HG02623 (cell line): ENCODE results near the gene NLRC5.

Experiments used
- ATAC-seq: cut with Tn5 transposase; IDR thresholded peaks from one replicate; pipeline ENCODE4 v1.9.1; 2021; ENCODE audit warnings: moderate library complexity; ENCODE audit not compliant: unreplicated experiment

NLRC5 gene

DNA sequence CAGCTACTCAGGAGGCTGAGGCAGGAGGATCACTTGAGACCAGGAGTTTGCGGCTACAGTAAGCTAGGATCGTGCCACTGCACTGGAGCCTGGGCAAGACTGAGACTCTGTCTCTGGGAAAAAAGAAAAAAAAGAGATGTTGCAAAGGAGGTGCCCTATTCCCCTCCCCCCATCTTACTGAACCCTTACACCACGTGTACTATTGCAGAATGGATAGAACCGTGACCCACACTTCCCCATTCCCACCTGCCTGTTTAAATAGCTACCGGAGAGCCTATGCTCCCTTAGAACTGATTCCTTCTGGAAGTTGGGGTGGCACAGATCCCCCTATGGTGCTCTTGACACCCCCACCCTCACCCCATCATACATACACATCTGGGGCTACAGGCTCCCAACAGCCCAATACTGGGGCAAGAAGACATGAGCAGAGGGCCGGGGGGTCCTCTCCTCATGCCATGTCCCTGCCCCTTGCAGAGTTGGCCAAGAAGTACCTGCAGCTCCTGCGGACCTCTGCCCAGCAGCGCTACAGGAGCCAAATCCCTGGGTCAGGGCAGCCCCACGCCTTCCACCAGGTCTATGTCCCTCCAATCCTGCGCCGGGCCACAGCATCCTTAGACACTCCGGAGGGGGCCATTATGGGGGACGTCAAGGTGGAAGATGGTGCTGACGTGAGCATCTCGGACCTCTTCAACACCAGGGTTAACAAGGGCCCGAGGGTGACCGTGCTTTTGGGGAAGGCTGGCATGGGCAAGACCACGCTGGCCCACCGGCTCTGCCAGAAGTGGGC lies 35.7 kb downstream of the NLRC5 start:
- ATAC-seq: no peak

DNA sequence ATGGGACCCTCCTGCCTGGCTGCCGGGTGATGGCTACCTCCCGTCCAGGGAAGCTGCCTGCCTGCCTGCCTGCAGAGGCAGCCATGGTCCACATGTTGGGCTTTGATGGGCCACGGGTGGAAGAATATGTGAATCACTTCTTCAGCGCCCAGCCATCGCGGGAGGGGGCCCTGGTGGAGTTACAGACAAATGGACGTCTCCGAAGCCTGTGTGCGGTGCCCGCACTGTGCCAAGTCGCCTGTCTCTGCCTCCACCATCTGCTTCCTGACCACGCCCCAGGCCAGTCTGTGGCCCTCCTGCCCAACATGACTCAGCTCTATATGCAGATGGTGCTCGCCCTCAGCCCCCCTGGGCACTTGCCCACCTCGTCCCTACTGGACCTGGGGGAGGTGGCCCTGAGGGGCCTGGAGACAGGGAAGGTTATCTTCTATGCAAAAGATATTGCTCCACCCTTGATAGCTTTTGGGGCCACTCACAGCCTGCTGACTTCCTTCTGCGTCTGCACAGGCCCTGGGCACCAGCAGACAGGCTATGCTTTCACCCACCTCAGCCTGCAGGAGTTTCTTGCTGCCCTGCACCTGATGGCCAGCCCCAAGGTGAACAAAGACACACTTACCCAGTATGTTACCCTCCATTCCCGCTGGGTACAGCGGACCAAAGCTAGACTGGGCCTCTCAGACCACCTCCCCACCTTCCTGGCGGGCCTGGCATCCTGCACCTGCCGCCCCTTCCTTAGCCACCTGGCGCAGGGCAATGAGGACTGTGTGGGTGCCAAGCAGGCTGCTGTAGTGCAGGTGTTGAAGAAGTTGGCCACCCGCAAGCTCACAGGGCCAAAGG lies 36.8 kb downstream of the NLRC5 start:
- ATAC-seq: no peak

DNA sequence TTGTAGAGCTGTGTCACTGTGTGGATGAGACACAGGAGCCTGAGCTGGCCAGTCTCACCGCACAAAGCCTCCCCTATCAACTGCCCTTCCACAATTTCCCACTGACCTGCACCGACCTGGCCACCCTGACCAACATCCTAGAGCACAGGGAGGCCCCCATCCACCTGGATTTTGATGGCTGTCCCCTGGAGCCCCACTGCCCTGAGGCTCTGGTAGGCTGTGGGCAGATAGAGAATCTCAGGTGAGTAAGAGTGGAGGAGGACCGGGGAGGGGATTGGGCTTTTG lies 37.4 kb downstream of the NLRC5 start:
- ATAC-seq: no peak

DNA sequence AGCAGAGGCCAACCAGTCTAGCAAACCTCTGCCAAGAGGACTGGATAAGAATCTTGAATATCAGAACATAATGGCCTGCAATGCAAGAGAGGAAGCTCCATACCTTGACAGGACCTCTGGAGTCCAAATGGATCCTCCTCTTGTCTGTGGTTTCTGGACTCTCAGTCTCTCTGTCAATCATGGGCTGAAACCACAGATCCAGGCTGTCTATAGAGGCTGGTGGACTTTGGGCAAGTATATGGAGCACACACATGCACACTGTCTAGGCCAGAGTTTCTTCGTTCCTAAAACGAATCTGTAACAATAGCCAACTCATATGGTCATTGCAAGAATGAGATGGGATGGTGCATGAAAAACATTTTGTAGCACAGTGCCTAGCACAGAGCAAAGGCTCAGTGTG lies 37.7 kb downstream of the NLRC5 start:
- no peak for ATAC-seq

DNA sequence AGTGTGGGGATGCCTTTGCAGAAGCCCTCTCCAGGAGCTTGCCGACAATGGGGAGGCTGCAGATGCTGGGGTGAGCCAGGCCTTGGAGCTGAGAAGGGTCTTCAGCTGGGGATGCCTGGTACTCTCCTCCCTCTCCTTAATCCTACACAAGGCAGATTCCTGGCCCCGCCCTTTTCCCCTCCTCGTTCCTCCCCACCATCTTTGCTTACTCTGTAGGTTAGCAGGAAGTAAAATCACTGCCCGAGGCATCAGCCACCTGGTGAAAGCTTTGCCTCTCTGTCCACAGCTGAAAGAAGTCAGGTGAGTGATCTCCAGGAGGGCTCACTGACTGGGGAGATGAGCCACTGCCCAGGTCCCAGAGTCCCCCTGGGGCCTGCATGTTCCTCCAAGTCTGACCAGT lies 38.7 kb downstream of the NLRC5 start:
- ATAC-seq: no peak

DNA sequence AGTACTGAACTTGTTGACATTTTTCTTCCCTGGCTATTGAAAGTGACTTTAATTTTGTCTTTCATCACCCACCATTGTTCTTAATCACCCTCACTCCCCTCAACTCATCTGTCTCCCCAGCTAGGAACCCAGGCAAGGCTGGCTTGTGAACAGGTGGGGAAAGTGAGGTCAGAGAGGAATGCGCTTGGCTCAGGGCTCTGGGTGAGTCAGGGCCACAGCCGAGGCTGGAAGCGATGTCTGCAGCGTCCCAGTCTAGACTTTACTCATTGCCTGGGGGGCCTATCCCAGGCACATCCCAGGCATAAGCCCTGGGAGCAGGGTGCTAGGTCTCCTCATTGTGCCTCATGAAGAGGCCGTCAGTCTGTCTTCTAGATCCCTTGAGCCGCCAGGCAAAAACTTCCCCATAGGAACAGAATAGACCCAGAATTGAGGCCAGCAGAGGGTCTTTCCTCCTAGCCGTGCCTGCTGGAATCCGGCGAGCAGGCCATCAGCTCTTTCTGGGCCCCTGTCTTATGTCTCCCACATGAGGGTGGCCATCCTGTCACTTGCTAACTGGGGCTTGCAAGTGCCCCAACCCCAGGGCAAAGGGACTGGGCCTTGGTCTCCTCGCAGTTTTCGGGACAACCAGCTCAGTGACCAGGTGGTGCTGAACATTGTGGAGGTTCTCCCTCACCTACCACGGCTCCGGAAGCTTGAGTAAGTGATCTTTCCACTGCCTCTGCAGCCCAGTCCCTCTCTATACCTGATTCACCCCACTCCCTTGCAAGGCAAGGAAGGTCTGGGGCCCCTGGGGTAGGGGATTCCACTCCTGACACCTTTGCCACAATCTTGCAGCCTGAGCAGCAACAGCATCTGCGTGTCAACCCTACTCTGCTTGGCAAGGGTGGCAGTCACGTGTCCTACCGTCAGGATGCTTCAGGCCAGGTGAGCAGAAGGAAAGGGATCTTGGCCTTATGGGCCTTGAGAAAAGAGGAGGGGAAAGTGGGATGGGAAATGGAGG lies 40.1 kb downstream of the NLRC5 start:
- ATAC-seq: no peak

DNA sequence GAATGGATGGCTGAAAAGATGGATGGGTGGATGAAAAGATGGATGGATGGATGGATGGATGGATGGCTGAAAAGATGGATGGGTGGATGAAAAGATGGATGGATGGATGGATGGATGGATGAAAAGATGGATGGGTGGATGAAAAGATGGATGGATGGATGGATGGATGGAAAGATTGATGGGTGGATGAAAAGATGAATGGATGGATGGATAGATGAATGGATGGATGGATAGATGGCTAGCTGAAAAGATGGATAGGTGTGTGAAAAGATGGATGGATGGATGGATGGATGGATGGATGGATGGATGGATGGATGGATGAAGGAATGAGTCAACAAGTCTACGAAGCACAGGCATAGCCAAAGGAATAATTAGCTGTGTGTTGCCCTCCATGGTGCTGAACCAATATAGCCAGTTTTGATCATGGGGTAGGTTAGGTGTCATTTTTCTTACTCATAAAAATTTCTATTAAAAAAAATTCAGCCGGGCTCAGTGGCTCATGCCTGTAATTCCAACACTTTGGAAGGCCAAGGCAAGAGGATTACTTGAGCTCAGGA lies 41.1 kb downstream of the NLRC5 start:
- no peak for ATAC-seq

DNA sequence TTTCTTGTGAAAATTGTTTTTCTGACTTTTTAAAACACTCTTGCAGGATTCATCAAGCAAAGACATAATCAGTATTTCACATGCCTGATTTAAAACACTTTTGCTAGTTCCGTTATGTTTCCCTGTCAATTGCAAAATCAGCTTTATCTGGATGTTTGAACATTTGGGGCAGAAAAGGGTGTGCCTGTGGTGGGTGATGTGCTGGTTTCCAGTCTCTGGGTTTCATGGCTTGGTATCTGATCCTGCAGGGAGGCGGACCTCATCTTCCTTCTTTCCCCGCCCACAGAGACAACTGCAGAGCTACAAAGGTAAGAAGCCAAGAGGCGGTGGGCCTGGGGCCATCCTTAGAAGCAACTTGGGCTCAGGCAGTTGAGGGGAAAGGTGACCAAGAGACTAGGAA lies 41.8 kb downstream of the NLRC5 start:
- no peak for ATAC-seq

DNA sequence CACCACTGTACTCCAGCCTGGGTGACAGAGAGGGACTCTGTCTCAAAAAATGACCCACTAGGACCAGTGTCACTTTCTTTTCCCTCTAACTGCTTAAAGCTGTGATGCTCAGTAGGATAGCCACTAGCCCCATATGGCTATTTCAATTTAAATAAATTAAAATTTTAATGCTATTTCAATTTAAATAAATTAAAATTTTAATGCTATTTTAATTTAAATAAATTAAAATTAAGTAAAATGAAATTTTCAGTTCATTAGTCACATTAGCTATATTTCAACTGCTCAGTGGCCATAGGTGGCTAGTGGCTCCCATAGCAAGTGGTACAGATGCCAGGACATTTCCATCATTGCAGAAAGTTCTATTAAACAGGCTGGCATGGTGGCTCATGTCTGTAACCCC lies 43.0 kb downstream of the NLRC5 start:
- no peak for ATAC-seq

DNA sequence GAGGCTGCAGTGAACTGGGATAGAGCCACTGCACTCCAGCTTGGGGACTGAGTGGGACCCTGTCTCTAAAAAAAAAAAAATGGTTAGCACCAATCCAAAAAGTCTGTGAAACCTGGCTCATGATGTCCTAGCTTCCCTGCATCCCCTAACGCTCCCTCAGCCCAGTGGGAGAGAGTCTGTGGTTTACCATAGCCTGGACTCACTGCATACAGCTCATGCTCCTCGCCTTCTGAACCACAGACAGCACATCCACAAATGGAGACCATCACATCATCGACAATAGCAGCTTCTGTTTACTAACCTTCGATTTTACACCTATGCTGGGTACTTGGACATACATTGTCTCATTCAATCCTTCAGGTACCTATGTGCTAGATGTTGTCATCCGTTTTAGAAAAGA lies 43.6 kb downstream of the NLRC5 start:
- no peak for ATAC-seq

DNA sequence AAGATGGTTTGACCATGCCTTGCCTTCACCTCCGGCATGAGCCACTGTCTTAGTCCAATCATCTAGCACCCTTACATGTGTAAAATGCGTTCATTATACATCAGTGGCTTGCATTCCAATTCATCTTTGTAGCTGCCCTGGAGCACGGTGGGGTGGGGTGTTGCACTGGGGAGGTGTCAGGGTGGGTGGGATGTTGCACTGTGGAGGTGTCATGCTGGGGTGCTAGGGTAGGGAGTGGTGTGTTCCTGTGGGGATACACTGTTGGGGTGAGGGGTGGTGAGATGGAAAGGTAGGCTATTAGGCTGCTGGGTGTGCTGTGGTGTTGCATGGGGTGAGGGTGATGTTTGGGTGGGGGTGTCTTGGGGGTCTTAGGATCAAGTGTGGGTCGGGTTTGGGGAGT lies 47.0 kb downstream of the NLRC5 start:
- no peak for ATAC-seq

DNA sequence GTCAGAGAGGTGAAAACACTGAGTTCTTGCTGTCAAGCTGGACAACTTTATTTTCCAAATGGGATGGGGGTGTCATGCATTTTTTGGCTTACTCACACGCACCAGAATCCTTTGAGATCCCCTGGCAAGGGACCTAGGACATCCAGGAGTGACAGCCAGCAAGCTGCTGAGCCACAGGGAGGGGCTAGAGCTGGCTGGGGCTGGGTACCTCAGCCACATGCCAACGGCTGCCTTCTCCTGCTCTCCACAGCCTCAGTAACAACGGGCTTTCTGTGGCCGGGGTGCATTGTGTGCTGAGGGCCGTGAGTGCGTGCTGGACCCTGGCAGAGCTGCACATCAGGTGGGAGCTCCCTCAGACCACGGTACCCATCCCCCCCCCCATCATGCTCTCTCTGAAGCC lies 47.6 kb downstream of the NLRC5 start:
- ATAC-seq: no peak

DNA sequence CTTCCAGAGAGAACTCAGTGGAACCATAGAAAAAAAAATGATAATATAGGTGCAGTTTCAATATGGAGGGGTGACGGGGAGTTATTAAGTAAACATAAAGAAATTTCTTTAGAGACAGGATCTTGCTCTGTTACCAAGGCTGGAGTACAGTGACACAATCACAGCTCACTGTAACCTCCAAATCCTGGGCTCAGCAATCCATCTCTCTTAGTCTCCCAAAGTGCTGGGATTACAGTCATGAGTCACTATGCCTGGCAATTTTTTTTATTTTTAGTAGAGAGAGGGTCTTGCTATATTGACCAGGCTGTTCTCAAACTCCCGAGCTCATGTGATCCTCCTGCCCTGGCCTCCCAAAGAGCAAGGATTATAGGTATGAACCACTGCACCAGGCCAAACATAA lies 48.8 kb downstream of the NLRC5 start:
- no peak for ATAC-seq

DNA sequence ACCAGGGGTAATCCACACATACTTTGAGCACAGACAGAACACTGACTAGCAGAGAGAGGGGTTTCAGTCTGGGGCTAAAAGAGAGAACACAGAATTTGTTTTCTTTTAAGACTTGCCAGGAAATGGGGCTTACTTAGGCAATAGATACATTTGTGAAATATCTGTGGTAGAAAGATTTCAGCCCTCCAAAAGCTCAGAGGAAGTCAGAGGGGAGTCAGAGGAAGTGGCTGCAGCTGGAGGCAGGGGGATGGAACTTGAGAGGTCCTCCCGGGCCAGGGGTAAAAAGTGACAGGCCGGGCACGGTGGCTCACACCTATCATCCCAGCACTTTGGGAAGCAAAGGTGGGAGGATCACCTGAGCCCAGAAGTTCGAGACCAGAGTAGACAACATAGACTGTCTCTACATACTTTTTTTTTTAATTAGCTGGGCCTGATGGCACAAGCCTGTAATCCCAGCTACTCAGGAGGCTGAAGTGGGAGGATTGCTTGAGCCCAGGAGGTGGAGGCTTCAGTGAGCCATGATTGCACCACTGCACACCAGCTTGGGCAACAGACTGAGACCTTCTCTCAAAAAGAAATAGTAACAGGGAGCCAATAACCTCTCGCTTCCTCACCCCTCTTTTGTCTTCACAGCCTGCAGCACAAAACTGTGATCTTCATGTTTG lies 49.9 kb downstream of the NLRC5 start:
- ATAC-seq: no peak

DNA sequence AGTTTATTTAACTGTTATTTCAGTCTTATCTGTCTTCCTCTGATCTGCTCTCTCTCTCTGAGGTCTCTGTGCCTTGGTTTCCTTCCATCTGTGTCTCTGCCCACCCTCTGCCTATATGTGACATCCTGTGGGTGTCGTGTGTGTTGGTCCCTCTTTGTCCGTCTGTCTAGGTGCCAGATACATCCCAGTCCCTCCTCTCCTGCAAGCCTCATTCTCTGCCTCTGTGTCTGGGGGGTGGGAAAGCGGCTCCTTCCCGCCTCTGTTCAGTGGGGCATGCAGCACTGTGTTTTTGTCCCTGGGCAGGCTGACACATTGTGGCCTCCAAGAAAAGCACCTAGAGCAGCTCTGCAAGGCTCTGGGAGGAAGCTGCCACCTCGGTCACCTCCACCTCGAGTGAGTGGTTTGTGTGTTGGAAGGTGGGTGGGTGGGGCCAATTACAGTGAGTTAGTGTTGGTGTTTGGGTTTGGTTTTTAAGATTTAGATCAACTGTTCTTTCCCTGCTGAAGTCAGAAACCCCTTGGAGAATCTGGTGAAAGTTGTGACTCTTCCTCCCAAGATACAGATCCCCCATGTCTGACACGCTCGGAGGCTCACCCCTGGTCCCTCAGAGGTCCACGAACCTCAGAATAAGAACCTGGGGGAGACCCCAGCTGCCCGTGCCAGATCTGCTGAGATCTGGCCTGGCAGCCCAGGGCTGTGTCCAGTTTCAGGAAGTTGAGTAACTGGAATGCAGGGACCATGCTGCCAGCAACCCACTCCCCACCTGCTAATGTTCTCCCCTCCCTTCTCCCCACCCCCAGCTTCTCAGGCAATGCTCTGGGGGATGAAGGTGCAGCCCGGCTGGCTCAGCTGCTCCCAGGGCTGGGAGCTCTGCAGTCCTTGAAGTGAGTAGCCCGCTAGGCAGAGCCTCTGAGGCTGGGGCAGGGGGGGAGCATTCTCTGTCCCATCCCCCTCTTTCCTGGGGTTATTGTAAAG lies 52.1 kb downstream of the NLRC5 start:
- ATAC-seq: peak; percentile 23

DNA sequence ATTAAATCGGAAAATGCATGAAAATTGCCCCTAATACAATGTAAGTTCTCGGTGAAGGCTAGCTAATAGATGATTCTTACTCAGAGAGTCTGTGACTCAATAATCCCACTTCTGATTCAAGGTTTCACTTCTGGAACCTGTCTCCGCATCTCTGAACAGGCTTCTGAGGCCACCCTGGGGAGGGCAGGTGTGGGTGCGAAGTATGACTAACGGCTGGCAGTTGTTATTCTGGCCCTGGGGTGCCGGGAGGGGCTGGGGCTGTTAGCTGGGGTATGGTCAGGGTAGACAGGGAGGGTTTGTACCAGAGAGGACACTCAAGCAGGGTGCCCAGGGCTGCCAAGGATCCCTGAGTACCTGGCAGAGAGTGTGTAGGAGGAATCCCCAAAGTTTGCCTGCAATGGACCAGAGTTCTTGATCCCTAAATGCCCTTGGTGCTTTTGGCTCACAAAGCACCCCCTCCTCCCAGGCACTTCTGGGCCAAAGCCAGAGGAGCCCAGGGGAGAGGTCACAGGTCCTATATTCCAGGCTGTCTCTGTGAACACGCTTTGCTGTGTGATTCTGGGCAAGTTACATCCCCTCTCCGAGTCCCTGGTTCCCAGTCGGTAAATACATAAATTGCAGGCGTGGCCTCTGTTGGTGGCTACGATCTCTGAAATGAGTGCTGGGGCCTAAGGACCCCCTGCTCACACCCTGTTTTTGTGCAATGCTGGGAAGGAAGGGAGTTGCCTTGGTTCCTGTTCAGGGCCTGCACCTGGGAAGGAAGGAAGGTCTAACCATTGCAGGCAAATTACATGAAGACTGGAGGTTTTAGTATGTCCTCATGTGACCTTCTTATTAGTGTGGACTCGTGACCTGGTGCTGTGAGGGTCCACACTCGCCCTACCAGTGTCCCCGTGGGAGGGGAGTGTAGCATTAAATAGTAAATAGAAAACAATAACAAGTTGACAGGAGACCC lies 53.1 kb downstream of the NLRC5 start:
- ATAC-seq: peak; percentile 66

DNA sequence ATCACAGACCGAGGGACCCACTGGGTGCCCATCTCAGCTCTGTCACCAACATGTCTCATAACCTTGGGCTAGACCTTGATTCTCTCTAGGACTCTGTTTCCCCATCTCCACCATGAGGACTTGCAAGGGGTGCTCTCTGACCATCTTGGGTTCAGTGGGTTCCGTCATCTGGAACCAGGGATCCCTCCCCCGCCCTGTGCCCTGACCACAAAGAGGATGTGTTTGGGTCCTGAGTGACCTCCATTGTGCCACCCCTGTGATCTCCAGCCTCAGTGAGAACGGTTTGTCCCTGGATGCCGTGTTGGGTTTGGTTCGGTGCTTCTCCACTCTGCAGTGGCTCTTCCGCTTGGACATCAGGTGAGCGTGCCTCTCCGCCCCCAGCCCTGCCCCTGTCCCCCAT lies 53.9 kb downstream of the NLRC5 start:
- no peak for ATAC-seq
